GM12878 (cell line): ENCODE measurements around the gene BCR. TPM values are rescaled to one million over a fixed set of nuclear protein-coding genes. Genes with fewer than 3 reads are reported as not detected.

ENCODE experiments used
- BMI1 ChIP-seq: fragments of 450-650 bp; IDR thresholded peaks from 2 replicates; pipeline ENCODE4 v1.6.1; 2016; ENCODE audit warnings: mild to moderate bottlenecking, moderate library complexity, borderline replicate concordance
- CHD2 ChIP-seq: IDR thresholded peaks from 2 replicates; pipeline ENCODE4 v1.6.1; 2011; ENCODE audit warnings: low read depth, low read length, improper control_type of control experiment, borderline replicate concordance
- CREB1 ChIP-seq: IDR thresholded peaks from 2 replicates; pipeline ENCODE4 v1.6.1; 2012; ENCODE audit warnings: low read depth, mild to moderate bottlenecking, inconsistent platforms
- E2F4 ChIP-seq: IDR thresholded peaks from 2 replicates; pipeline ENCODE4 v1.6.1; 2012; ENCODE audit warnings: low read depth, low read length, improper control_type of control experiment
- EGR1 ChIP-seq, 2 experiments: IDR thresholded peaks; 1 replicate in 1 of 2; 2 replicates in 1 of 2; pipeline ENCODE4 v1.6.1; 2011 to 2012; ENCODE audit warnings: low read depth in 2 of 2, low read length in 2 of 2, borderline replicate concordance in 1 of 2, mild to moderate bottlenecking in 1 of 2, moderate library complexity in 1 of 2
- FOS ChIP-seq: IDR thresholded peaks from 3 replicates; pipeline ENCODE4 v1.6.1; 2011; ENCODE audit warnings: borderline replicate concordance; ENCODE audit not compliant: insufficient read length; ENCODE audit errors: extremely low read depth
- GATAD2B ChIP-seq: fragments of 450-650 bp; conservative IDR thresholded peaks from 2 replicates; pipeline ENCODE4 v1.6.1; 2017; ENCODE audit warnings: low read depth, mild to moderate bottlenecking, moderate library complexity
- LARP7 ChIP-seq: fragments of 450-650 bp; IDR thresholded peaks from 2 replicates; pipeline ENCODE4 v1.6.1; 2017; ENCODE audit warnings: mild to moderate bottlenecking
- MAX ChIP-seq: IDR thresholded peaks from 2 replicates; pipeline ENCODE4 v1.6.1; 2012; ENCODE audit warnings: low read depth, low read length, improper control_type of control experiment
- MEF2B ChIP-seq: fragments of 450-650 bp; IDR thresholded peaks from 2 replicates; pipeline ENCODE4 v1.6.1; 2018; ENCODE audit warnings: mild to moderate bottlenecking, moderate library complexity; ENCODE audit not compliant: partially characterized antibody, poor library complexity, severe bottlenecking
- MXI1 ChIP-seq: fragments of 150-350 bp; IDR thresholded peaks from 2 replicates; pipeline ENCODE4 v1.6.1; 2011; ENCODE audit warnings: low read depth, mild to moderate bottlenecking, inconsistent platforms, low read length, improper control_type of control experiment
- NFYB ChIP-seq: IDR thresholded peaks from 2 replicates; pipeline ENCODE4 v1.6.1; 2011; ENCODE audit warnings: low read depth, mild to moderate bottlenecking, low read length, improper control_type of control experiment, moderate library complexity; ENCODE audit not compliant: insufficient read depth
- NKRF ChIP-seq: fragments of 450-650 bp; conservative IDR thresholded peaks from 2 replicates; pipeline ENCODE4 v1.6.1; 2017; ENCODE audit warnings: mild to moderate bottlenecking, moderate library complexity
- POU2F2 ChIP-seq: IDR thresholded peaks from 3 replicates; pipeline ENCODE4 v1.6.1; 2011; ENCODE audit warnings: low read depth, mild to moderate bottlenecking, low read length, borderline replicate concordance
- SIN3A ChIP-seq: IDR thresholded peaks from 2 replicates; pipeline ENCODE4 v1.6.1; 2012; ENCODE audit warnings: low read depth, low read length, improper control_type of control experiment
- SP1 ChIP-seq: IDR thresholded peaks from one replicate; pipeline ENCODE4 v1.6.1; 2011; ENCODE audit warnings: low read depth, low read length
- ZBTB33 ChIP-seq: fragments of 450-650 bp; IDR thresholded peaks from 2 replicates; pipeline ENCODE4 v1.6.1; 2017; ENCODE audit warnings: mild to moderate bottlenecking
- ZNF687 ChIP-seq: fragments of 450-650 bp; IDR thresholded peaks from 2 replicates; pipeline ENCODE4 v1.6.1; 2017; ENCODE audit warnings: mild to moderate bottlenecking, moderate library complexity
- polyA plus RNA-seq, 11 experiments: library from polyadenylated mRNA; depleted of rRNA in 4 of 11; unstranded in 6 of 11; stranded (reverse) in 5 of 11; fragments of >200 nt; fragmentation: Nextera tagmentation in 4 of 11; fragmentation: Illumina TruSeq in 1 of 11; extraction: Ambion mirVana in 4 of 11; extraction: Trizol in 1 of 11; gene quantifications; 1 replicate in 1 of 11; 2 replicates in 10 of 11; pipeline versions ENCODE4 v1.2.1 to v1.2.3, GENCODE V29; 2011 to 2016; ENCODE audit warnings: inconsistent platforms in 2 of 11, missing spikeins in 2 of 11, low read depth in 1 of 11
- total RNA-seq, 4 experiments: library from RNA; depleted of rRNA in 3 of 4; stranded (reverse); fragments of >200 nt in 3 of 4; fragmentation: Illumina TruSeq in 1 of 4; extraction: Trizol in 1 of 4; gene quantifications; 2 replicates each; pipeline versions ENCODE4 v1.2.1 to v1.2.3, GENCODE V29; 2013 to 2021

Gene BCR
- total and polyA plus RNA-seq, 10 of the 15 experiments (the other 5 are each of a cell fraction or from before 2014, with no cell fraction given) = 1.7 to 64.7 (median 18.4) TPM

- TF ChIP-seq ZNF687 (peak; percentile 29; the same call in 1 of the 2 replicates), SIN3A (peak; percentile 74), MAX (peak; percentile 27; the same call in 1 of the 2 replicates), MXI1 (peak; percentile 78), CREB1 (0 out of 2 replicates have a peak, but pooled peaks have one; percentile 20), LARP7 (0 out of 2 replicates have a peak, but pooled peaks have one; percentile 39), NKRF (peak; percentile 91), GATAD2B (peak; percentile 54; the same call in 1 of the 2 replicates), CHD2 (peak; percentile 42; the same call in 1 of the 2 replicates), EGR1 (IDR thresholded peaks at IDR 0.05; ENCODE audit: borderline replicate concordance in 1 of 2, low read depth in 2 of 2, low read length in 2 of 2) (peak in 1 of 2 experiments; percentile 85; a peak in 2 of 3 replicates), POU2F2 (no peak), MEF2B (peak; percentile 59), FOS (no peak), NFYB (peak; percentile 29; the same call in 1 of the 2 replicates), BMI1 (peak; percentile 99), SP1 (peak; percentile 49), E2F4 (no peak), ZBTB33 (peak; percentile 28; the same call in 1 of the 2 replicates)
These were observed 35.1 kb upstream of the BCR start, which contains the start of gene RAB36 (continued) for GRCh38 chr22:23144932-23145877.
